8988T (cell line): ENCODE measurements around the gene TMUB1.

Experiments used
- DNase-seq: peaks from one replicate; pipeline ENCODE4 v3.0.0; 2011

TMUB1 gene, protein sequence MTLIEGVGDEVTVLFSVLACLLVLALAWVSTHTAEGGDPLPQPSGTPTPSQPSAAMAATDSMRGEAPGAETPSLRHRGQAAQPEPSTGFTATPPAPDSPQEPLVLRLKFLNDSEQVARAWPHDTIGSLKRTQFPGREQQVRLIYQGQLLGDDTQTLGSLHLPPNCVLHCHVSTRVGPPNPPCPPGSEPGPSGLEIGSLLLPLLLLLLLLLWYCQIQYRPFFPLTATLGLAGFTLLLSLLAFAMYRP

DNA sequence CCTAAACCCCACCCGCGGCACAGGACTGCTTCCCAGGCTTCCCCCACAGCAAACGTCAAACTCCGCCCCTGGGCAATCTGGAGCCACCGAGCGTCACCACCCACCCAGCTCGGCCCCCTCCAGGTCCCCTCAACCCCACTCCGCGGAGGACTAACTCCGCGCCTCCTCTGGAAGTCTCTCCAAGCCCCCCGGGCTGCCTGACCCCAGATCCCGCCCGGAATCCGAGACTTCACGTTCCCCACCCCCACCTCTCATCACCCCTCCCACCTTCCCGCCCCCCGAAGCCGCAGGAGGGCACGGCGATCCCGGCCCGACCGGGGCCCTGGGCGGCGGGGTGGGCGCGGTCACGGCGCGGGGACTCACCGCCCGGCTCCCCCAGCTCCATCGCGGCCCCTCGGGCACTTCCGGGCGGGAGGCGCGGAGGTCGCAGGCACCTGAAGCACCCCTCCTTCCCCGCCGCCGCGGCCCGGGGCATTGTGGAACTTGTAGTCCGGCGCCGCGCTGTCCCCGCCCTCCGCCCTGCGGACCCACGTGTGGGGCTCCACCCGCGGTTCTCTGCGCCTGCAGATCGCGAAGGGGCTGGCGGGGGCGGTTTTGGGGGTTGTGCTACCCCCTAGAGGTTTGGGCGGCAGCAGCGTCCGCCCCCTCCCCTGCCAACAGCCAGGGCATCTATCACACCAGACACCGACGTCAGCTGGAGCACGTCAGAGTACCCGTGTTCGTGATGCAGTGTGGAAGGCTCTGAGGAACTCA lies at the start of gene TMUB1:
TMUB1 (minus strand) TSS at position 423 of the 753 bp plus-strand sequence. CDS start 930 bp downstream, outside the sequence.
- DNase-seq = no peak

DNA sequence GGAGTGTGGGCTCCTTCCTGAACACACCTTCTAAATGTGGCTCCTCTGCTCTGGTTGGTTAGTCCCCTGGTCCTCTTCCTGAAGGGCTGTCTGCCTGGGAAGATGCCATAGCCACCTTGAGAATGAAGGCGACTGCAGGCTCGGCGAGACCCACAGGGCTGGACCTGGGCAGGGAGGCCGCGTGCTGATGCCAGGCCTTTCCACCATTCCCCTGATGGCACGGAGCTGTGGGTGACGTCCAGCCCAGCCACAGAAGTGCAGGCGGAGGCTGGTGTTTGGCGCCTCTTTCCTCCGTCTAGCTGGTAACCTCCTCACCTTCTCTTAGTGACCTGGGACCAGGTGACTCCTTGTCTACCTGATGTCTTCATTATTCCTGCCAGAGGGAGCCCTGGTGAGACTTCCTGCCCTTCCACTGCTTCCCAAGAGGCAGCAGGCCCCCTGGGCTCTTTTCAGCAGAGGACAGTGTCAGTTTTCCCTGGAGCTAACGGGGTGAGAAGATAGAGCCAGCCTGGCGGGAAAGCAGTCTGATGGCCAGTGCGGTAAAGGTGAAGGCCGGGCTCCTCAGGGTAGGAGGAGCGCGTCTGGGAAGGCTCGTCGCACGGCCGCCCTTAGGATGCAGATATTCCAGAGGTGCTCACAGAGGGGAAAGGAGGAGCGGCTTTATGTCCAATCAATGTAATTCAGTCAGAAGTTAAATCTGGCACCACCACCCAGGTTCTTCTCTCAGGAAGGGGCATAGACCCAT lies 49.3 kb upstream of the TMUB1 start:
- DNase-seq = no peak

DNA sequence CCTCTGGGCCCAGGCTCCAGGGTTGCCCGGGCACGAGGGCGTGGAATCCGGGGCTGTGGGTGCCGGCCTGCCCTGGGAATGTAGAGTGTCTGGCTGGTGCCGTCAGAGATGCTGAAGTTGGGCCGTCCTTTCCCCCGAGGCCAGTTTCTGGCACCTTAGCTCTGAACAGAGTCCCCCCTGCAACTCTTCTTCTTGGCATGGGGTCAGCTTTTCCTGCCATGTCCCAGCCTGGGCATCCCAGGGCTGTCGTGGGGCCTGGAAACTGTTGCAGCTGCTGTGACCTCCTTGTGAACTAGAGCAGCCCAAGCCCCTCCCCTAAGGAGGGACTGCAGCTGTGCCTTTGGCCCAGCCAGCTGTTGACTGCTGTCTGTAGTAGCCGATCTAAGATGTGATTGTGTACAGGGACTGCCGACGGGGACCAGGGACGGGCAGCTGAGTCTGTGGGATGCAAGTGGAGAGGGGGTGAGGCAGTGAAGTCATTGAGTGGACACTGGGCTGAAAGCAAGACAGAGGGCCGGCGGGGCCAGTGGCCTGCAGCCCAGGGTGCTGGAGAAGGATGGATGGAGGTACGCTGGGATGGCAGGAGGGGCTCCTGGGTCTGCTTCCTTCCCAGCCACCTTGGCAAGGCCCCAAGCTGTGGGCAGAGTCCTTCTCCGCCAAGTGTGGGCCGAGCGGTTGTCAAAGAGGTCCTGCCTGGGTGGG lies 48.5 kb upstream of the TMUB1 start:
- DNase-seq = peak; percentile 23

DNA sequence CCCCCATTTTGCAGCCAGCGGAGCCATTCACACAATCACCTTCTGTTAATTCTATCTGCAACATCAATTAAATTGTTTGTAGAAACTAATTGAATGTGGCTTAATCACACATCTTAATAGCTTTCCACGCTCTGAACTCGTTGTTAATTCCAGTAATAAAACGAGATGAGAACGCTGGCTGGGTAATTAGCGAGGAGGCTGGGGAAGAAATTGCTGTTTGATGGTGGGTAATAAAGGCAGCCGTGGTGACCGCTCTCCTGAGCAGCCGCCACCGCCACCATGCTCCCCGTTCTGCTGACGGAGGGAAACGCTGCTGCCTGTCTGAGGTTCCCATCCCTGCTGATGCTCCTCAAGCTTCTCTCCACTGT lies 47.9 kb upstream of the TMUB1 start:
- no peak for DNase-seq

DNA sequence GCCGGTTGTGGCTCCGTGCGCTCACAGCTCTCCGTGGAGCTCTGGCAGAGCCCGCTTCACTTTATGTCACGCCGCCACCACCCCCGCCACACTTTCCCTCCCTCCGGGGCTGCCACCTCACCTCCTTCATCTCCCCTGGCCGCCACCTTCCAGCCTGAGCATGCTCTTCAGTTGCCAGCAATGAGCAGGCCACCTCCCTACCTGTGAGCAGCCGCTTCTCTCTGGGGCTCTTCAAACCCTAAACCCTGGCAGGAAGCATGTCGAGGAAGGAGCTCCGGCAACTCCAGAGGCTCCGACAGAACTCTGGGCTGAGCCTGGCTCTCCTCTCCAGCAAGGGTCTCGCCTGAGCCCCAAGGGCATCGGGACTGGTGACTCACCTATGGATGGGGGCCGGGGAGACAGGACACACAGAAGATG lies 47.5 kb upstream of the TMUB1 start:
- no peak for DNase-seq

DNA sequence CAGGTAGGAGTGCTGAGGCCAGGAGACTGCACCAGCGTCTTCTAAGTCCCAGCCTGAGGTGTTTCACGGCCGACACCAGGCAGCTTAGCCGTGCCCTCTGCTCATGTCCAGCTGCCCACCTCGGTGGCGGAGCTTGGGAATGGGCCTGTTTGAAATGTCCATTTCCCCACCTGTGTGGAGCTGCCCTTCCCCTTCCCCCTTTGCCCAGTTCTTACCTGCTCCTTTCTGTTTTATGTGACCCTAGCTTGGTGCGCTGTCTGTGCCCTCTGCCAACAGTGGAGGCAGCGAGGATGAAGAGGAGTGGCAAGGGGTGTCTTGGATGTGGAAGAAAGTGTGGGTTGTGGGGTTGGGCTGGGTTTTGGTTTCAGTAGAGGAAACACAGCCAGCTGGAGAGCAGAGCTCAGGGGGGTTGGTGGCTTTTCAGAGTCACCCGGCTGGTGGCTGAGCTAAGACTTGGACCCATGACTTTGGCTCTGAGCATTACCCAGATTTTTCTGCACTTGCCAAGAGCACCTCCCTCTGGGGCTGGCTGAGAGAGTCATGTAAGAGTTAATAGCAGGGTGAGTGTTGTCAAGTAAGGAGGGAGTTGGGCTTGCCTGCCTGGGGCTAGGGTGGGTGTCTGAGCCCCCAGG lies 46.8 kb upstream of the TMUB1 start:
- DNase-seq = peak; percentile 20

DNA sequence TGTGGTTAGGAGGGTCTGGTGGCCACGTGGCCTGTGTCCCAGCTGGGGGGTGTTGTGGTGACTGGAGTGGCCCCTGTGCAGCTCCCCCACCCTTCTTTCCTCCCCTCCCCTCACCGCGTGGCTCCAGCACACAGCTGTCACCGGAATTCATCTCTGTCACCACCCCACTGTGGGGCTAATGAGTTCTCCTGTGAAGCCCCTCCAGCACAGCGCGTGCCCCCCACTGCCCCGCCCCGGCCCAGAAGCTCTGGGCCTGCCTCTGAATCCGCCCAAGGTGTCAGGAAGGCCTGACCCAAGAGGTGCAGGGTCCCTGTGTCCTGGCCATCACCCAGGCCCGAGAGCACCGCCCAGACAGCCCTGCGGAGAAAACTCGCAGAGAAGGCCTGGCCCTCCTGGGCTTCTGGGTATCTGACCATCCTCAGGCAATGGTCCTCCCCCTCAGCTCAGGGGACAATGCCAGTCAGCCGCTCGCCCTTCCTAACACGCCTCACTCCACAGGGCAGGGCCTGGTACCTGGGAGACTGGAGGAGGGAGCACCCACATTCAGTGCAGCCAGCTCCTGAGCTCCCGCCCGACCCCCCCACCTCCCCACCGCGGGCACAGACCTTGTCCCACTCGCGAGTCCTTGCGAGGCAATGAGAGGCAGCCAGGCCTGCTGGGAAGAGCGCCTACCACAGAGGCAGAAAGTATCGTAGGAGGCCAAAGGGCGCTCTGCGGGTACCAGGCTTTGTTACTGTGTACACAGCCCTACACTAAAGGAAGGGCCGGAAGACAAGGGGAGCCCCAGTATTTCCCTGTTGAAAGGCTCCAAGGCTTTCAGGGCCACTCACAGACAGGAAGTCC lies 46.0 kb upstream of the TMUB1 start:
- DNase-seq = no peak

DNA sequence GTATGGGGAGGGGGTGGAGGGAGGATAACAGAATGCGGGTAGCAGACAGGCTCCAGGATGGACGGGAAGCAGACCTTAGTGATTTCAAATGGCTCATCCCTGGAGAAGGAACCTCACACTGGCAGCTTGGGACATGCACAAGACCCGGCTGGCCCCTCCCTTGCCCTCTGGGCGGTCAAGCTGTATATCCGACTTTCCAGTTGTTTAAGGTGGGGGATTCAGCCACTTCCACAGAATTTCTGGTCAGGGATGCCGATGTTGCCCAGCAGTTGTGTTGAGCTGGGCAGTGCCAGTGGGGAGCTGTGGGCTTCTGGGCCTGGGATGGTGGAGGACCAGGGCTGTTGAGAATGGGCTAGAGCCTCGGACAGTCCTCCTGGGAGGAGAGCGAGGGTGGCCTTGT lies 45.4 kb upstream of the TMUB1 start:
- no peak for DNase-seq

DNA sequence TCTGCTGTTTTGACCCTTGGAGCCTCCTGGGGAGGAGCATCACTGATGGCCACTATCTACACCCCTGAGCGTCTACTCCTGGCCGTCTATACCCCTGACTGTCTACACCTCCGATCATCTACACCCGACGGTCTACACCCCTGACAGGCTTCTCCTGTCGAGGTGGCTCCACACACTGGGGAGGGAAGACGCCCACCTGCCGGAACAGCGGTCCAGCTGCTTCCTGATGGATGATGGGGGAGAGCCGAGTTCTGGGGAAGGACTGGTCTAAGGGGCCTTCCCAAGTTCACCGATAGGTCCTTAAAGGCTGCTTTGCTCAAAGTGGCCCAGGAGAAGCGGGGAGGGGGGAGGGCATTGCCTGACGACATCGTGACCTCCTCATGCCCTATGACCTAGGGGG lies 44.9 kb upstream of the TMUB1 start:
- DNase-seq = no peak

DNA sequence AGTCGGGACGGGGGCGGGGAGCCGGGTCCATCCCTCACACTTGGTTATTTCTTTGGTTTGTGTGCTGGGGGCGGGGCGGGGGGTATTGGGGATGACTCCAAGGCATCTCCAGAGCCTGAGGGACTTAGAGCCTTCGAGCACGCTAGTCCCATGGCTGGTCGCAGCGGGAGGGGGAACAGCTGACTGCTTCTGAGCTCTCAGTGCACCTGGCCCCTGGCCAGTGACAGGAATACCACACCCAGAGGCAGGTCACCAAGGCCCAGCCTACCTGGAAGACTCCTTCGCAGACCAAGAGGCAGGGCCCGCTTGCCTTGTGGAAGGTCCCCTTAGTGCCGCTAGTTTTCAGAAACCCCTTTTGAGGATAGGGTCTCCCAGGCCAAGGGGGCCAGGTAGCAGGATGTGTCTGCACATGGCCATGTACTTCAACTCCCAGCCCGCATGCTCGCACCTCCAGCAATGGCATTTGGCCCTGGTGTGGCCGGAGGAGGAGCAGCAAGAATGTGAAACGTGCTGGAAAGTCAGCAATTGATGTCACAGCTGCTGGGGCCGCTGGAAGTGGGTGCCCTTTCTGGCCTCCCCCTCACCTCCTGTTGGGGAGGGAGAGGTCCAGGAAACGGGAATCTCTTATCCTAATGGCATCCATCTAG lies 43.3 kb upstream of the TMUB1 start:
- no peak for DNase-seq

DNA sequence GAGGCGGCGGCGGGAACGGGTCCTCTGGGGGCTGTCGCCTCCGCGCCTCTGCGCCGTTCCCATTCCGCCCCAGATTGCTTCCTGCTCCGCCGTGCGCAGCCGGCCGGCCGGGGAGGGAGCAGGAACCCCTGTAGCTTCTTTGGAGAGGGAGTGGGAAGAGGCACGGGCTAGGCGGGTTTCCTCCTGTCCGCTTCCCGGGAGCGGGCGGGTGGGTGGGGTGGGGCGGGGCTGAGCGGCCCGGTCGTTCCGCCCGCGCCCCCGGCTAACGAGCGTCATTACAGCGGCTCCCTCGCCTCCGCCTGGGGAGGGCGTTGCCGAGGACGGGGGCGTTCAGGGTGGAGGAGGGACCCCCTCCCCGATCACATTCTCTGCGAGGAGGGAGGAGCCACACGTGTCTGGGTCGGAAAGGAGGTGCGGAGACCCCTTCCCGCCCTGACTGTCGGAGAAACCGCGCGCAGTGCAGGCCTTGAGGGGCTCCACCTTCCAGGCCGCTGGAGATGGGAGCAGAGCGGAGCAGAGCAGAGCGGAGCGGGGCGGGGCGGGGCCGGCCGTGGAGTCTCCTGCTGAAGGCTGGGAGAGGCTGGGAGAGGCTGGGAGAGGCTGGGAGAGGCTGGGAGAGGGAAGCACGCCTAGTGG lies 42.7 kb upstream of the TMUB1 start:
- DNase-seq = no peak

DNA sequence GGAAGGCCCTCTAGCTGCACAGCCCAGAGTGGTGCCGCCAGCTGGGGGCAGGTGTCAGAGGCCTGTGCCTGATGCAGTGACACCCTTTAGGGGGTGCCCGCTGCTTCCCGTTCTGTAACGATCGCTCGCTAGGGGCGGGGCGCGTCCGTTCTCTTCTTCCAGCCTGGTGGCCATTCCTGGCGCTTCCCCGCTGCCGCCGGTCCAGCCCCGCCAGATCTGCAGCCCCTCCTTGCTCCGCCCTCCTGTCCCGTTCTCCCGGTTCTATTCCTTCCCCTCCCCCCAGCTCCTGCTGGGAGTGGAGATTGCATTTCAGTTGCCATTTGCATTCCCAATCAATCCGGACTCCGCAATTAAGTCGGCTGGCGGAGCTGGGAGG lies 42.2 kb upstream of the TMUB1 start:
- DNase-seq = no peak

DNA sequence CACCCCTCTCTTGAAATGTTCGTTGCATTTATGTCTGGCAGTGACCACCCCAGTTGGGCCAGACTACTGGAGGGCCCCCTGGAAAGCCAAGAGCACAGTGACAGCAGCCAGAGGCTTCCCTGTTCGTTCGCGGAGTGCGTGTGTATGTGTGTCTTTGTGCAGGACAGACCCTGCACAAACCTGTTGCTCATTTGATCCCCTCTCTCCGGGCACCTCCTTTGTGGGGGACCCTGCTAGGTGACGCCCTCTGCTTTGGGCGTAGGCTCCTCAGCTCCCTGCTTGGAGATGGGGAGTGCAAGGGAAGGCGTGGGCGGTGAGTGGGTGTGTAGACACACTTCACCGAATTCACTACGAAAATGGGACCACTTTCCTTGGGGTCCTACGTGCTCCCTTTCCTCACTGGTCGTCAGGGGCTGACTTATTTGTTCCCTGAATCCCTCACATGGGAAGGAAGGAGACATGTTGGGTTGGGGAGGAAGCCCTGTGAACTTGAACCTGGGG lies 41.7 kb upstream of the TMUB1 start:
- no peak for DNase-seq

DNA sequence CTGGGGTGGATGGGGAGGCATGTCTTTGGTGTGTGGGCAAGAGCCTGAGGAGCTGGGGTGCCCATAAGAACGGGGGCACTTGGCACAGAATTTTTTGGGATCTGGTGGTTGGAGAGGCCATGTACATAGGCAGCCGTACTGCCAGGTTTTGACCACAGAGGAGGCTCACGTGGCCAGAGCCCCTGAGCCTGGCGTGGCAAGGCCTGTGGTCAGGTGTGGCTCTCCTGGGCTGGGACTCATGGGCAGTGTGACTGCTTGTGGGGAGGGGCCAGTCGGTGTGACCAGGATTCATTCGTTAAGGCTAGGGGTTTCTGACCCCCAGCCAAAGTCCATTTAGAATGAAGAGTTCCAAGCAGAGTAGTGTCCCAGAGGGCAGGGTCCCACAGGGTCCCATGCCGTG lies 41.2 kb upstream of the TMUB1 start:
- no peak for DNase-seq

DNA sequence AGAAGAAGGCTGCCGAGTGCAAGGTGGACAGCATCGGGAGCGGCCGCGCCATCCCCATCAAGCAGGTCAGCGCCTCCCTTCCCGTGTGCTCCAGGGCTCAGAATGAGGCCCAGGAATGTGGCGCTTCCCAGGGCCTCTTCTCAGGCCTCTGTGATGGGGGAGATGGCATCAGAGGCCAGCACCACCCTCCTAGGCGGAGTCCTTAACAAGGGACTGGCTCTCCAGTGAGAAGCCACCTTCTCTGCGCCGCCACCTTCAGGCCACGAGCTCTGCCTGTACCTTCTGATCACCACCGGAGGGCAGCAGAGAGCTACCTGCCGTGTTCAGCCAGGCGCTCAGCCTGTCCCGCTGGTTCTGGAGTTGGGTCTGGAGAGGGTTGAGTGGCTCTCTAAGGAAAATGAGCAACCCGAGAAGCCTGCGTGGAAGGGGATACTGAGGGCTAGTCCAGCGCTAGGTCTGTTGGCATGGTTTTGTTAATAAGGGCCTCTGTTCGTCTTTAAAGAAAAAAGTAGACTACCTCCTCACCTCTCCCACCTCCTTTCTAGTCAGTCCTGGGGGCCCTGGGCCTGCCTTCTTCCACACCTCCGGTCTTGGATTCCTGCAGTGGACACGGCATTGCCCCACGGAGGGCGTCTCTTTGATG lies 40.6 kb upstream of the TMUB1 start:
- peak; percentile 100 for DNase-seq

DNA sequence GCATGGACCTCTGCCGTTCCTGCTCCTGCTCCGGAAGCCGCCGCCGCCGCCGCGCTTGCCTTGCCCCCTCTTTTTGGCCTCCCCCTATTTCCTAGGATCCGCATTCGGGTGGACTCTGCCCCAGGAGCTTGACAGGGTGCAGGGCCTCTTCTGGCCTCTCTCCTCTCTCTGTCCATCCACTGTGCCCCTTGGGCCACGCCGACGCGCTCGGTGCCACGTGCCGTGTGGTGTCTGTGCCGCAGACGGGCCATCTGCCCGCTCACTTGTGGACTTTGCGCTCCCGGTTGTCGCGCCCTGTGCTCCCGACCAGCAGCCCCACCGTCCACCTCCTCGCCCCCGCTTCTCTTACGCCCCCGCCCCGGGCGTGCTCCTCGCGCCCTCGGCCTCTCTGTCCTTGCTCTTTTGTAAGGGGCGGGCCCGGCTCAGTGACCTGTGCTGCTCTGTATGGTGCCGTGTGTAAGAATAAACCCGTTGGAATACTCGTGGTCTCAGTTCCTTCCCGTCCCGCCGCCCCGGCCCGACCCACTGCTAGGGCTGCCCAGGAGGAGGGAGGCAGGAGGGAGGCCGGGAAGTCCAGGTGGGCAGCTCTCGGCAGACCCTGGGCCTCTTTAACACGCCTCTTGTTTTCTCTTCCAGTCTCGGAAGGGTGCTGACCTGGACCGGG lies 40.0 kb upstream of the TMUB1 start:
- DNase-seq = no peak

DNA sequence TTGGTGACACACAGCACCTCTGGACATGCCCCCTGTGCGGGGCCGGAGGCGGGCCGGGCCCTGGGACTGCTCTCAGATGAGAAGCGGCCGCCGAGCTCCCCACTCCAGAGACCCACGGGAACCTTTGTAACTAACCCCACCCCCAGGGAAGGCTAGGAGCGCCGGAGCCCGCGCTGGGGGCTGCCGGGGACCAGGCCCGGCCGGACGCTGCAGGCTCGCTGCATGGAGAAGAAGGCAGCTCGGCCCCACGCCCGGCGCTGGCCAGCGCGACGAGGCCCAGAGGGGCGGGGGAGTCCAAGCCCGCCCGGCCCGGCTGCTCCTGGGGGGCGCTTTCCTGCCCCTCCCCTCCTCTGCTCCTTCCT lies 39.5 kb upstream of the TMUB1 start:
- no peak for DNase-seq

DNA sequence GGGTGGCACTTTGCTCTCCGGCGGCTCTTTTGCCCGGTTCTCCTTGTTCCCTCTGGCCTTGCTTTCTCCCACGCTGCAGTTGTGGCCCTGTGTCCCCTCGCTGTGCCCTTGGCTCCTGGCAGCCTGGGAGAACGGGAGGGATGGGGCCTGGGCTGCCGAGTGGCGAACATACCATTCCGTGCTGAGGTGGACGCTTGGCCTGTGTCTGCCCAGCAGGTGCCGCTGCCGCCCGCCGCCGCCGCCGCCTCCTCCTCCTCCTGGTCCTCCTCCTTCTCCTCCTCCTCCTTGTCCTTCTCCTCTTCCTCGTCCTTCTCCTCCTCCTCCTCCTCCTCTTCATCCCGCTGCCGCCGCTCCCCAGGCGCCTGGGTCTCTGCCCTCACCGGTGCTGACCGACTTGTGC lies 39.0 kb upstream of the TMUB1 start:
- DNase-seq = no peak

DNA sequence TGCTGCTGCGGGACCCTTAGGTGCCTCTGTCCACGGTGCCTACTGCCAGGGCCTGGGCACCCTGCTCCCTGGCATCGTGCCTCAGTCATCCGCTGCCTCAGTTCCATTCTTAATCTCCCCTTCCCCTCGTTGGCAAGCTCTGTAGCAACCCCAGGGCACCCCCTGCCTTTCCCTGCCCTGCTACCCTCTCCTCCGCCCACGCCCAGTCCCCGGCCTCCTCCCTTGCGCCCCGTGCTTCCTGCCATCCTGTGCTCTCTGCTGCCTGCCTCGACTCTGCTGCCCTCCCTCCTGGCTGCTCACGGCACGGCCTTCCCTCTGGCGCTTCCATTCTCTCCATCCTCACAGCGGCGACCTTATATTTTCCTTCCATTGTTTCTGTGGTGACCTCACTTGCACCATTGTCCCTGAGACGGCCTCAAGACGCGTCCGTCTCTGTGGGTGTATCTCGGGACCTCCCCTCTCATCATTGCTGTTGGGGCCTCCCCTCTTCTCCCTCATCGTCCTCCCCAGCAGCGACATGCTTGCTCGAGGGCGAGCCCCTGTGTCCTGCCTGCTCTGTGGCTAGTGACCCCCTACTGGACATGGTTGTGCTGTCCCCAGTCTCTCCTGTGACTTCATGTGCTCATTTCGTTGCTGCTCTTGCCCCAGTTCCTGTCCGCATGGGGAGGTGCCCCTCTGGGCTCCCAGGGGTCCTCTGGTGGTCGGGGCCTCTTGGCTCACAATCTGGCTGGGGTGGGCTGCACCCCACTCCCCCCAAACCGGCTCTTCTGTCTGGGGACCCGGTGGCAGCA lies 38.3 kb upstream of the TMUB1 start:
- no peak for DNase-seq
